Activated T-helper 2 cell treated with anti-CD3 and anti-CD28 coated beads, Interferon-gamma antibody, Interleukin-2, Interleukin-4, amounts not matched to agents 10 μg/mL and 5 μg/mL and 100 μg/mL, durations not matched to agents 14 hours and 24 hours and 36 hours (primary cell): ENCODE data around the gene RSU1. TPM values are rescaled to one million over a fixed set of nuclear protein-coding genes. Genes with fewer than 3 reads are reported as not detected.

Experiments used
- DNase-seq: peaks from one replicate; pipeline ENCODE4 v3.0.0; 2021; ENCODE audit warnings: low spot score
- H3K27ac Mint-ChIP-seq: one replicate; pipeline ENCODE4 v1.8.0; 2021; ENCODE audit warnings: mixed read lengths
- H3K27me3 Mint-ChIP-seq: one replicate; pipeline ENCODE4 v1.8.0; 2021; ENCODE audit warnings: low read depth, mixed read lengths
- H3K36me3 Mint-ChIP-seq: one replicate; pipeline ENCODE4 v1.8.0; 2021; ENCODE audit warnings: low read depth, mixed read lengths
- H3K4me1 Mint-ChIP-seq: one replicate; pipeline ENCODE4 v1.8.0; 2021; ENCODE audit warnings: low read depth, mixed read lengths
- H3K4me3 Mint-ChIP-seq: one replicate; pipeline ENCODE4 v1.8.0; 2021; ENCODE audit warnings: low read depth, mild to moderate bottlenecking, moderate library complexity, mixed read lengths
- H3K9me3 Mint-ChIP-seq: one replicate; pipeline ENCODE4 v1.8.0; 2021; ENCODE audit warnings: mixed read lengths
- intact Hi-C: fragments of 100-400 bp; cut with micrococcal nuclease; formaldehyde crosslinking; loops from one replicate; pipeline ENCODE4 v1.15.1; 2023
- total RNA-seq: library from RNA; stranded (reverse); gene quantifications from 2 replicates; pipeline ENCODE4 v1.2.3, GENCODE V29; 2022

The RSU1 gene
- total RNA-seq, 1 donor from 2014 or later = 49.1 TPM

DNA sequence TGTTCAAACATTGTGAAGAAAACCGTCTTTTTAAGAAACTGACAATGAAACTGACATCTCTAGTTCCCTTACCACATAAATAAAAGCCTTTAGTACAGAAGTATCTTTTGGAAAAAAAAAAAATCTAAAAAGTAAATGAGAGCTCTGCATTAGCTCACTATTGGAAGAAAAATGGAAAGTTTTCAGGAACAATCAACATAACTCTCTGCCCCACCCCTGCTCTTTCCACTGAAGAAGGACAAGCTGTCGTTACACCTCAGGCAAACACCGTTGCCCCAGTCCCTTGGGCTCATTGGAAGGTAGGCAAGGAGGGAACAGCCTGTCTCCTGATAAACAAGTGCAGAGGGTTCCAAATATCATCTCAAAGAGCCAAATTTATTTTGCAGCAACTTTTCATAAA, 273.1 kb downstream of the RSU1 start:
- no peaks in the 10 kb centered on the region for H3K36me3 Mint-ChIP-seq
- peaks cover 4% of the 10 kb centered on the region for H3K27me3 Mint-ChIP-seq
- H3K4me3 Mint-ChIP-seq = no peak overlapping the region
- H3K4me1 Mint-ChIP-seq = no peaks in the 10 kb centered on the region
- no peaks in the 10 kb centered on the region for H3K9me3 Mint-ChIP-seq
- DNase-seq = no peak
- no peak overlapping the region for H3K27ac Mint-ChIP-seq
- intact Hi-C loops = no loop called here
